Effector CD8-positive, alpha-beta T cell (primary cell): Measurements from ENCODE around the gene DYNLRB1.

Source experiments
- DNase-seq: peaks from one replicate; lab custom pipeline; 2025; lab: John Stamatoyannopoulos, UW

DYNLRB1 gene

DNA sequence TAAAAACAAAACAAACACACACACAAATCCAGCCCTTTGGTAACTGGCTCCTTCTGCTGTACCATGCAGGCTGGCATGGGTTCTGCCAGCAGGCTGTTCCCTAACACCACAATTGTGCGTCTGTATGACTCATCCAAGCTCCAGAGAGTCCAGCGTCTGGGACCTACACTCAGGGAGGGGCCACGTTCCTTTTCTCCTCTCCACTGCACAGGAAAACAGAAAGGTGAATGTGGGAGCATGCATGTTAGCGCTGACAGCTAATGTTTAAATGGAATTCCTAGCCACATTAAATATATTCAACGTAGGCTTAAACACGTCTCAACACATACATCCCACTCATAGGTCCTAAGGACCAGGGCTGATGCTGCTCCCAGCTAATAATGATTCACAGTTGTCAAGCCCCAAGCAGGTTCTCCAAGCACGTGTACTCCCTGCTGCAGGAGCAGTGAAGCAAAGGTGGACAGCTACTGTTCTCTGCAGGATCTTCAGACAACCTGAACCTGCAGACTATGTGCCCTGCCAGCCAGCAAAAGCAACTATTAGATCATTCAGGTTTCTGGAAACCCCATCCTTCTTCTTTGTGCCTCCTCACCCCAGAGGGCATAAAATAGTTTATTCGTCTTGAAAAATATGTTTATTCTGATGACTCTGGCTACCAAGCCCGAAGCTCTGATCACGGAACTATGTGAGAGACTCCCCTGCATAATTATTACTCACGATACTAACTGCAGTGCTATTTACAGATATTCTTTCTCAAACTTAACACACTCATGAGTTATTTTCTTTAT, 63.2 kb downstream of the DYNLRB1 start:
- no peak for DNase-seq

DNA sequence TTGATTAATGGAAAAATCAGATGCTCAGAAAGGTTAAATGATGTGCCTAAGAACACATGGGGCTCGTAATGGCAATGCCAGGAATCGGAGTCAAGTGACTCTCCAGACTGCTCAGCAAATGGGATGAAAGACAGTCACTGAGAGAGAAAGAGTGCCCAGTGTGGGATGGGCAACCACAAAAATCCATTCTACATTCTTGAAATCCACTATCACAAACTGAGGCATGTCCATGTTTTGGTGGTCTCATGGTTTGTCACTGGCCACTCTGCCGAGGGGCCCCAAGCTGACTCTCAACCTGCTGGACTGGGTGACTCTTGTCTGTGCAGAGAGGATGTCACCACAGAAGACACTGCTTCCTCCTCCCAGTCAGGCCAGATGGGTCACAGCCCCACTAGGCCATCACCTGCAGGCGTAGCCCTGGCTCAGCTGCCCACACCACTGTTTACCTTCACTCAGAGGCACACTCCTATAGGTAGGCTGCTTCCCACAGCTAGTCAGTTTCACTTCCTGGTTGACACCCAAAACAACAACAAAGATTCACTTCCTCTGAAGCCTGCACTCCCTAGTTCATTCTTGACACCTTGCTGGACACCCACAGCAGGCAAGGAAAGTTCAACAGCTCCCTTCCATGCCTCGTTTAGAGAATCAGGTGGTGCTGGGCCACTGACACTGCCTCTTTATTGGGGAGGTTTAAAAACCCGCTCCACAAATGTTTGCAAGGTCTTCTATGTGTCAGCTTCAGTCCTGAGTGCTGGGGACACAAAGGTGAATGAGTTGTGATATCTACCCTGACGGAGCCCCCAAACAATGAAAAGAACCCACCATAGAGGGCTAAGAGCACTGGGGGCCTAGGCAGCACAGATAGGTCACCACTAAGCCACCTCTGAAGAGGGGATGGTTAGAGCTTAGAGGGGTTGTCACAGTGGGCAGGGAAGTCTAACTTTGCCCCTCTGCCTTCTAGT, 64.0 kb downstream of the DYNLRB1 start:
- DNase-seq: no peak

DNA sequence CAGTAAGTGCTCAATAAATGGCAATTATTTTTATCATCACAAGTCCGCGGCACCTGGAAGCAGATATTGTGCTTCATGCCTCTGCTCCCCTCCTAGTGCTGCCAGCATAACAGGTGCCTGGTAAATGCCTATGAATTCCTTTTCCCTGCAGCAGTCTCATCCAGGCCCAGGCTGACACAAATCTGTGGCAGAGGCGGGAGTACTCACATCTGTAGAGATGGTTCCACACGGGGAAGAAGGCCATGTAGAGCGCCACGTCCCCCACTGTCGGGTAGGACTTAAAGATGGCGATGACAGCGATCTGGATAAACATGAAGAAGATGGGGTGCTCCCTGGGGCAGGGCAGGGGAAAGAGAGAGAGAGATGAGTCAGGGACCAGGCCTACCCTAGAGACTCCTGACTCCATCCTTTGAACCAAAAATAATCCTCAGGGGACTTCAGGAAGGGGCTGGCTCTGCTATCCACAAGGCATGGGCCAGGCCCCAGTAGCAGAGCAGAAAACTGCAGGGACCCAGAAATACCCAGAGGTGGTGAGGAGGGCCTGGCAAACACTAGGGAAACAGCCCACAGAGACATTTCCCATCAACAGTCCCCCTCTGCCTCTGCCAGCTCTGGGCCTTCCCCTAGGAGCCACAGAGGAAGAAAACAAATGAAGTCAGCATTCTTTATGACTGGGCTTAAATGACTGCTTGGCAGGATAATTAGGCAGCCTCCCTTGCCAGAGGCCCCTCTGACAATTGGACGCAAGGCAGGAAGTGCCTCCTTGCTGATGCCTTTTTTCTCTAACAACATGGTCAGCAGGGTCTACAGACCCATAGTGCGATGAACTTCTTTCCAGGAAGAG, 65.3 kb downstream of the DYNLRB1 start:
- DNase-seq: no peak

DNA sequence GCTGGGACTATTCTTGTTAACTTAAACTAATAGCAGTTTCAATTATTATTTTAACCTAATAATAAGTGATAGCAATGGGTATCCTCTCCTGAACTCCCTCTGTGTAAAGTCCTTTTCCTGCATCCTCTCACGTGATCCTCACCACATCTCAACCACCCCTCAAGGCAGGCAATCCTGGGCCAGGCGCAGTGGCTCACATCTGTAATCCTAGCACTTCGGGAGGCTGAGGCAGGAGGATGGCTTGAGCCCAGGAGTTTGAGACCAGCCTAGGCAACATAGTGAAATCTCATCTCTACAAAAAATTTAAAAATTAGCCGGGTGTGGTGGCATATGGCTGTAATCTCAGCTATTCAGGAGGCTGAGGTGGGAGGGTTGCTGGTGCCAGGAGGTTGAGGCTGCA, 66.0 kb downstream of the DYNLRB1 start:
- DNase-seq: no peak

DNA sequence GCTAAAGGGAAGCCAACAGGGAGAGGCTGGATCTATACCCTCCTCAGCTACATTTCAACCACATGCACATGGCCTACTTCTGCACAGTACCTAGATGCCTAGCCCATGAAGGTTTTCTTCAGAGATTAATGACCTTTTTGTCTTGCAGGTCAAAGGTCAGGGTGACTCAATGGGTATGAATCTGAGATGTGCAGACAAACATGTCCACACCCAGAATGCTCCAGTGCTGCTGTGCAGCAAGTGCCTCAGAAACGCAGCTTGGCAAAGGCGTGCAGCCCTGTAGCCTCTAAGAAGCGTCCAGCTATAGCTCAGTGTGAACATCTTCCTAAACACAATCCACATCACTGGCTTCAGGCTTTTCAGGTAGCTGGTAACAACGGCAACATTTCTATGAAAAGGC, 66.7 kb downstream of the DYNLRB1 start:
- no peak for DNase-seq

DNA sequence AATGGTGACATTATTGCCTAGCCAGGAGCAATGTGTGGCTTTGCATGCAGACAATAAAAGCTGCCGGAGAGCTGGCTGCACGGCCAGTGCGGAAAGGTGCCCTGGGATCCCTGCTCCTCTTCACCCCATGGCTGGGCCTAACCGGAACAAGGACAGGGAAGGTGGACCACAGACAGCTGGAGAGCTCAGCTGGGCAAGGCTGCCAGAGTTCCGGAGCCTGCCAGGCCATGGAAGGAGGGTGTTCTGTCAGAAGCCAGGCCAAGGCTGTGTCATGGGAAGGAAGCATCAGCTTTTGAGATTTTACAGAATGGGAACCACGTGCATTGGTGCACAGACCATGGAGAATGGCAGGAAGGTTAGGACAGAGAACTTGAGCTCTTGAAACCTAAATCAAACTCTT, 67.3 kb downstream of the DYNLRB1 start:
- no peak for DNase-seq

DNA sequence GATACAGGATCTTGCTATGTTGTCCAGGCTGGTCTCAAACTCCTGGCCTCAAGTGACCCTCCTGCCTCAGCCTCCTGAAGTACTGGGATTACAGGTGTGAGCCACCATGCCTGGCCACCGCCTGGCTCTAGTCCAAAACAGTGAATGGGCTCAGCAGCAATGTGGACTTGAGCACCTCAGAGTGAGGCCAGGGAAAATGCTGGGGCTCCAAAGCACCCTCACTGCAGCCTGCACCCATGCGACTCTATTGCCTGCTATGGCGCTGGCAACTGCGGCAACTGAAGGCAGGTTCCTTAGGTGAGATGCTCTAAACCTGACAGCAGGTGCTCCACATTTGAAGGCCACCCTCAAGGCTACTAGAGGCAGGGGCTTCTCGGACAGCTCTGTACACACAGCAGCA, 68.8 kb downstream of the DYNLRB1 start:
- DNase-seq: no peak

DNA sequence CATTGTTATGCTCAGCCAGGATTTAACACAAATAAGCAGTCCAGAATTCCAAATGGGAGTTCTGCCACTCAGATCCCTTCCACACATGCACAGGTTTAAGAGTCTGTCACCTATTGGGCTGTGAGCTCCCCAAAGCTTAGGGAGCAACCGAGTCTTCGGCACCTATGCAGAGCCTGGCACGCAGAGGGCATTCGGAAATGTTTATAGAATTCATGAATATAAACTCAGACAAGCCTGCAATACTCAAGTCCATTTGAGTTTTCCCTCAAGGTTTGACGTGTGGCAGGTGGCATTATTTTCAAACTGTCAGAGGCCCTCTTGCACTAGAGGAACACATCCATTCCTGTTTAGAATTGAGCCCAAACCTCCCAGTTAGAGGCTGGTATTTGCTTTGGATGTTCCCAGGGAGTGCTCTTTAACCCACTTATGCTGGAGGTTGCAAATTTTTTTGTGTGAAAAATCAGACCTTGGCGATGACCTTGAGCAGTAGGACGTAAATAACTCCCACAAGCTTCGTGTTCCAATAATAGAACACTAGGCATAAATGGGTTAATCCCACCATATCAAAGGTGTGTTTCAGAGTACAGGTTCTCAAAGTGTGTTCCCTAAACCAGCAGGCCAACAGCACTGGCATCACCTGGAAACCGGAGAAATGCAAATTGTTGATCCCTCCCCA, 70.4 kb downstream of the DYNLRB1 start:
- DNase-seq: no peak
